Gastrocnemius medialis (tissue), 4 donors: Measurements from ENCODE around the gene OR2A2.

Experiments
- POLR2A ChIP-seq, 2 donors: fragments of 450-650 bp; IDR thresholded peaks; one replicate each; pipeline ENCODE4 v1.6.1; 2017; ENCODE audit warnings: antibody characterized with exemption in 2 of 2, mild to moderate bottlenecking in 2 of 2, moderate library complexity in 2 of 2
- TF ChIP-seq, protein P1 (sequence below), 5 experiments: fragments of 450-650 bp in 3 of 5; fragments of 200-600 bp in 2 of 5; sonication (generic) in 2 of 5; IDR thresholded peaks in 4 of 5; conservative IDR thresholded peaks in 1 of 5; 1 replicate in 4 of 5; 2 replicates in 1 of 5; pipeline ENCODE4 v1.5.1; 2016 to 2019; ENCODE audit warnings: antibody characterized with exemption in 5 of 5, mild to moderate bottlenecking in 3 of 5, moderate library complexity in 3 of 5

DNA sequence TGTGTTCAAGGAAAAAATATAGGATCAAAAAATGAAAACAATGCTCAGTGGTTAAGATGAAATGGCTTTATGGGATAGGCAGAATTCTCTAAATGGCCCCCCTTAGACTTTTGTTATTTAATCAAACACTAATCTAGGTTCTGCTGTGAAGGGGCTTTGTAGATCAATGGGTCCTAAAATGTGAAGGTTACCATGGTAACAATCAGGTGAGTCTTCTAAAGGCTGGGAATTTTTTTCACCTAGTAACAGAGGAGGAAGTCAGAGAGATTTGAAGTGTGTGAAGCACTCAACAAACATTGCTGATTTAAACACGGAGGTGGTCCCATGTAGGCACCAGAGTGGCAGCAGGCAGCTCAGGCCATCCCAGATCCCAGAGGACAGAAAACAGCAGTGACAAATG, 24.7 kb downstream of the OR2A2 start:
- TF ChIP-seq, protein P1, sequence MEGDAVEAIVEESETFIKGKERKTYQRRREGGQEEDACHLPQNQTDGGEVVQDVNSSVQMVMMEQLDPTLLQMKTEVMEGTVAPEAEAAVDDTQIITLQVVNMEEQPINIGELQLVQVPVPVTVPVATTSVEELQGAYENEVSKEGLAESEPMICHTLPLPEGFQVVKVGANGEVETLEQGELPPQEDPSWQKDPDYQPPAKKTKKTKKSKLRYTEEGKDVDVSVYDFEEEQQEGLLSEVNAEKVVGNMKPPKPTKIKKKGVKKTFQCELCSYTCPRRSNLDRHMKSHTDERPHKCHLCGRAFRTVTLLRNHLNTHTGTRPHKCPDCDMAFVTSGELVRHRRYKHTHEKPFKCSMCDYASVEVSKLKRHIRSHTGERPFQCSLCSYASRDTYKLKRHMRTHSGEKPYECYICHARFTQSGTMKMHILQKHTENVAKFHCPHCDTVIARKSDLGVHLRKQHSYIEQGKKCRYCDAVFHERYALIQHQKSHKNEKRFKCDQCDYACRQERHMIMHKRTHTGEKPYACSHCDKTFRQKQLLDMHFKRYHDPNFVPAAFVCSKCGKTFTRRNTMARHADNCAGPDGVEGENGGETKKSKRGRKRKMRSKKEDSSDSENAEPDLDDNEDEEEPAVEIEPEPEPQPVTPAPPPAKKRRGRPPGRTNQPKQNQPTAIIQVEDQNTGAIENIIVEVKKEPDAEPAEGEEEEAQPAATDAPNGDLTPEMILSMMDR (IDR thresholded peaks at IDR 0.05 in 4 of 5, conservative IDR thresholded peaks at IDR 0.05 in 1 of 5): no peak
- TF ChIP-seq POLR2A (IDR thresholded peaks at IDR 0.05): no peak
